ENCODE results near the gene PFAS. TPM values are rescaled to one million over a fixed set of nuclear protein-coding genes. Genes with fewer than 3 reads are reported as not detected.
"Not testable (repeated sequence)": the region's sequence is repeated elsewhere in the genome, so short reads cannot be mapped to it uniquely, and the experiment has no call there.

Gene PFAS
- total RNA-seq, 1 donor from 2014 or later = 14.7 TPM

DNA sequence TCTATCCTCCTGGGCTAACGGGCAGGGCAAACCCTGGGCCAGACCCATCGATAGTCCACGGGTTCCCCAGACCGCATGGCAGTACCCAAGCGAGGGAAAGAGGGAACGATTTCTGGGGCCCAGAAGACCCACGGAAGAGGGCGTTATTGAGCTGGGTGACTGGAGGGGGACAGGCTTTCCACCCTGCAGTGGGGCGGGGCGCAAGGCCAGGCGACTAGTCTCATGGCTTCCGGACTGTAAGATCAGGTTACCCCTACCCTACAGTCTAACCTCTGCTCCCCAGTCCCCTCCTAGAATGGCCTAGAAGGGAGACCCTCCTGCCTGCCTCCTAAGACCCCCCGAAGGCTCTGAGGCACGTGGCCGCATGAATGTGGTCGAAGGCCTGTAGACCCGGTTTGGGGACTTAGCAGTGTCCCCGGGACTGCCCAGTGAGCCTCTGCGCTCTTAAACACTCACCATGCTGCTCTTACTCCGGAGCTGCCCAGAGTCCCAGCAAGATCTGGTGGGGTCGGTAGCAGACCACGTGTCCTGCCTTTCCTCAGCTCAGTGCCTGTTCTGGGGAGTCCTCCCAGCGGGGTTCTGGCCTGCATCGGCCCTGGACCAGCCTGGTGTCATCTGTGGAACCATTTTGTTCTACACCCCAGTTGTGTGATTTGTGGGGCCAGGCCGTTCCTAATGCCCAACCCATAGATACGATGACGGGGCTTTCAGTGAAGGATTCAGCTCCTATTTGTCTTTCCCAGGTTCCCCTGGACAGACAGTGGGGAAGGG, 25.5 kb upstream of the PFAS start:
- intact Hi-C loops (cut with DNase I) = loop anchor here (2.0 kb wide), 1 partner anchor 105 kb away; the partner anchor contains the start of gene ALOXE3
- DNase-seq (ENCODE audit: missing footprints) = peak; percentile 81
- peak; percentile 6 for ATAC-seq

DNA sequence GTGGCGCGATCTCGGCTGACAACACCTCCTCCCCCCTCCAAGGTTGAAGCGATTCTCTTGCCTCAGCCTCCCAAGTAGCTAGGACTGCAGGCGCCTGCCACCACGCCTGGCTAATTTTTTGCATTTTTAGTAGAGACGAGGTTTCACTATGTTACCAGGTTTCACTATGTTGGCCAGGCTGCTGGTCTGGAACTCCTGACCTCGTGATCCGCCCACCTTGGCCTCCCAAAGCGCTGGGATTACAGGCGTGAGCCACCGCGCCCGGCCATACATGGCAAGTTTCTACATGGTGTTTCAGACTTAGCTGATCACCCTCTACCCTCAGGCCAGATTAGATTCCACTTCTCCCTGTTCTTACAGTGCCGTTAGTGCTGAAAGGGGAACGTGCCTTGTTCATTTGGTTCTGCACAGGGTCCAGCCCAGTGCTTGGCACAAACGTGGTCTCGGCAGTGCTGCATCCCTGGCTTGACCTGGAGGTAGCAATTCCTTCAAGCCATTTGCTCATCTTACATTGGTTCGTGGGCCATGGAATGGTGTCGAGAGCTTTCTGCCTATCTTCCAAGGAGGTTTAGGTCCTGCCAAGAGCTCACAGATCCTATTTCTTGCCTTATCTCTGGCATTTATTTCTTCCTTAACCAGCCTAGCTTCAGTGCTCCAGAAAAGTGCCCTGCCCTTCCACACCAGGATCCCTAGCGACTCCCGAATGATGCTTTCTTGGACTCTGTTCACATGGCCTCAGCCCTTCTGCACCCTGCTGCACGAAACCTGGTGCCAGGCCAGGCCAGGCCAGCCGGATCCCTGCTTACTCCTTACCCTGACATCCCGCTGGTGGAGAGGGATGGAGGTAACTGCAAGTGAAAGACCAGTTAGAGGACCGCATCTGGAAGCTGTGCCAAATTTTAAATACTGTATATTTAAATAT, 23.9 kb upstream of the PFAS start:
- ATAC-seq (no peak), DNase-seq (ENCODE audit: missing footprints) (no peak)
- intact Hi-C loops (cut with DNase I) = no loop called here

DNA sequence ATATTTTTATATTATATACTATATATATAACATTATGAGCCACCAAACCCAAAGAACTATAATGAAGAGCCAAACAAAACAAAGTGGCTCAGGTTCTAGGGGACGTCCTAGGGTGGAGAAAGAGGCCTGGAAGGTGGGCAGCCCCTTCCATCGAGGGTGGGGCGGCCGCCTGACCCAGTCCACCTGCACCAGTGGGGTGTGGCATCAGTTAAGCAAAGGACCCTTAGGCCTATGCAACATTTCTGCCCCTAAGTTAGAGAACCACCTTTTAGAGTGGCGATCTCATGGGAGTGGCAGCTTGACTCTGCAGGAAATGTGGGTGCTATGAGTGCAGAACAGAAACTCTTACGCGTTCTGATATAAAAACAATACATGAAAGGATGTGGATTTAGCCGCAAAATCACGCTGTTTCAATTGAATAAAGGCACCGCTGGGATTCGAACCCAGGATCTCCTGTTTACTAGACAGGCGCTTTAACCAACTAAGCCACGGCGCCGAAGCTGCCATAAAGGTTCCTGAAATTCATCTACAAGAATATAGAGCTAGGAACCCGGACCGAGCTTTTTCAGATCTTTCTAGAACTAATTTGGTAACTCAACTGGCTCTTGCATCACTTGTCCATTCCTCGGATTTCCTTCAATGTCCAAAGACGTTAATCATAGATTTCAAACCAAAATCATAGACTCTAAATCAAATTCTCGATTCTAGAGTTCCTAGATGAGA, 23.1 kb upstream of the PFAS start:
- intact Hi-C loops (cut with DNase I) = no loop called here

DNA sequence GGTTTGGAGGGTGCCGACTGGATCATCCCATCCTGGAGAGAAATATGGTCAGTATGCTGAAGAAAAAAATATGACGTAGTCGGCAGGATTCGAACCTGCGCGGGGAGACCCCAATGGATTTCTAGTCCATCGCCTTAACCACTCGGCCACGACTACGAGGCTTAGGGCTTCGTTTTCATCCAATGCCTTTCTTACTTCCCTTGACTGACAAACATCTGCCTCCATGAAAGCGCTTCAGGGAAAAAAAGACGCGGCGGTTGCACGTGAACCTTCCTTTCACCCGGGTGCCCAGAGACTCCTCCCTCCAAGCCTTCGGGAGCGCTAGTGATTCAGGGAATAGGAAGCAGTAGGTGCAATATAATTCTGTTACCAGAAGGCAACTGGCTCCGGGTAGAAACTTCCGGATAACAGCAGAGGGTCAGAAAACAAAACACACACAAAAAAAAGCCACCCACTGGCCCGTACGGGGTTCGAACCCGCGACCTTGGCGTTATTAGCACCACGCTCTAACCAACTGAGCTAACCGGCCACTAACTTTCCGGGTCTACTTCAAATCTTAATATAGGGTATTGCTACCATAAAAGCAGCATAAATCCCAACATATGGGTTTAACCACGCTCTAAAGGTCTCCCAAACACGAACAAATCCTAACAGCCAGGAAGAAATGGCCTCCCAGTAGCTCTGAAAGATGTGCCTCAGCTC, 22.4 kb upstream of the PFAS start:
- ATAC-seq (peak; percentile 8), DNase-seq (ENCODE audit: missing footprints) (peak; percentile 76)
- intact Hi-C loops (cut with DNase I) = no loop called here

More for the DNA sequence above, 23.1 kb upstream of the PFAS start:
- DNase-seq (ENCODE audit: missing footprints) (no peak), ATAC-seq (no peak)

DNA sequence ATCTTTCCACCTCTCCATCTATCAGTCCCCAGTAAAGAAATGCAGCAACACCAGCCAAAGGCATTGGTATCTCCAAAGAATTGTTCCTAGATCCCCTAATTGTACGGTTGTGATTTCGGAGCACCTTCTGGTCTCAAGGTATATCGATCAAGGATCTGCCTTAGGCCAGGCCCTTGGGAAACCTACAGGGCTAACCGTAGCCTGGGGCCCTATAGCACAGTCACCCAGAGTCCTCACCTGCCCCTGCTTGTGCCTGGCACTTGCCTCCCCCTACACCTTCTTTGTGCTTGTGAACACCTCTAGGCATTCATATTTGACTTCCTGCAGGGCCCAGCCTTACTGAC, 21.9 kb upstream of the PFAS start:
- no peak for ATAC-seq
- no peak for DNase-seq (ENCODE audit: missing footprints)
- intact Hi-C loops (cut with DNase I) = no loop called here

DNA sequence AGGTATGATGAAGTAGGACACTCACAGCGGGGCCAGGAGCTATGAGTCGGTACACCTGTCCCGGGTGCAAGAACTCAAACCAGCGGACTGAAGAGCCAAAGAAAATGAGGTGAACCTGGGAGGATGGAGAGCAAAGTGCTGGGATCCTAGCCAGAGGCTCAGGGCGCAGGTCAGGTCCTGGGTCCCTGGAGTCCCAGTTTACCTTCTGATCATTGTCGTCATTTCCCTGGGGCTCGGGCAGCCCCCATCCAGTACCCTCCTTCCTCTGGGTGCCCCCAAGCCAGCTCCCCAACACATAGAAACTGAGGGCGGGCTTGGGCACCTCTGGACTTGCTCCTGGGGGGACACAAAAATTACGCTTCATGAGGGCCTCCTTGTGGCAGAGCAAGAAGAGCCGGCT, 17.4 kb upstream of the PFAS start:
- intact Hi-C loops (cut with DNase I) = no loop called here
- ATAC-seq = no peak
- DNase-seq (ENCODE audit: missing footprints) = no peak

DNA sequence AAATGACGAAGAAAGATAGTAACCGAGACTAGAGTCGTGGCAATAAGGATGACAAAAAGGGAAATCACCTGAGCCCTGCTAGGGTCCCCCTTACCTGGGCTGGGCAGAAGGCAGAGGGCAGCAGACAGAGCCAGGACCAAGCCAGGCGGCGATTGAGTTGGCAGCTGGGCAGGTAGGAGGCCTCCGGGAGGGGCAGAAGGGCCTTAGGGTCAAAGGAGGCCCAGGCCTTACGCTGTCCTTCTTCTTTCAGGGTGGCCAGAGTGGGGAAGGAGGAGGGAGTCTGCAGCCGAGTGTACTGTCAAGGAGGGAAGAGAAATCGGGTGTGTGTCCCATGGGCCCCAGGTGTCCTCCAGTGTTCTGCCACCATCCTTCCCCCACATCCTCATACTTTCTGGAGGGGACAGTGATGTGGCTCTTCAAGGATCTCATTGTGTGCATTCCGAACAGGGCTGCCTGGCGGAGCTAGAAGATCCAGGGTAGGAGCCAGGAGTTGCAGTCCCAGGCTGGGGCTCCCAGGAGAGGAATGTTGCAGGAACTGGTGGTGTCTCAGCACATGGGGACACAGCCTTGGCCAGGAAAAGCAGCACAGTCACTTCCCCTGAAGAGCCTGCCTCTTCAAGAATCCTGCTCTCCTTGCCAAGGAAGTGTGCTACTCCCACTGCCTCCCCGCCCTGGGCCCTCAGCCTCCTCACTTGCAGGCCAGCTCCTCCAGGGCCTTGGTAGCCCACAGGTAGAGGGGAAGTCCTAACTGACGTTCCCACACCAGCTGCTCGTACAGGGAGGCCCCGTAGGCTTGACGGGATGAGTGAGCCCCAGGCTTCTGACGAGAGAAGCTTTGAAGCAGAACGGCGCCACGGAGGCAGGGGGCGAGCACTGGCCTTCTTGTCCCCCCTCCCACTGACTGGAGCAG, 14.5 kb upstream of the PFAS start:
- intact Hi-C loops (cut with DNase I) = no loop called here
- DNase-seq (ENCODE audit: missing footprints) (no peak), ATAC-seq (no peak)

DNA sequence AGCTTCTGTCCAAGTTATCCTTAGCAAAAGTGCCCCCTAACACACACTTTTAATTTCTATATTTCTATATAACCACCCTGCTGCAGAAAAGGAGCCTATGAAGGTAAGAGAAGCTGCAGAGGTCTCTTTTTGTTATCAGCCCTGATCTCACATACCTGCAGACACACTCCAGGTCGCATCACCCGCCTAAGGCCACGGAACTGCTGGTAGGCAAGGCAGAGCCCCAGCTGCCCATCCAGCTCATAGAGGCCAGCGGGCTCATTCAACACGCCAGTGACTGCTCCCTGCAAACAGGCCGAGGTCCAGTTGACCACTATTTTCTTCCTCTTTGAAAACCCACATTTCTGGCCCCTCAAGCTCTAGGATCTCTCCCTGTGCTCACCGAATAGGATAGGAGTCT, 13.4 kb upstream of the PFAS start:
- intact Hi-C loops (cut with DNase I) = no loop called here
- ATAC-seq (no peak), DNase-seq (ENCODE audit: missing footprints) (no peak)

DNA sequence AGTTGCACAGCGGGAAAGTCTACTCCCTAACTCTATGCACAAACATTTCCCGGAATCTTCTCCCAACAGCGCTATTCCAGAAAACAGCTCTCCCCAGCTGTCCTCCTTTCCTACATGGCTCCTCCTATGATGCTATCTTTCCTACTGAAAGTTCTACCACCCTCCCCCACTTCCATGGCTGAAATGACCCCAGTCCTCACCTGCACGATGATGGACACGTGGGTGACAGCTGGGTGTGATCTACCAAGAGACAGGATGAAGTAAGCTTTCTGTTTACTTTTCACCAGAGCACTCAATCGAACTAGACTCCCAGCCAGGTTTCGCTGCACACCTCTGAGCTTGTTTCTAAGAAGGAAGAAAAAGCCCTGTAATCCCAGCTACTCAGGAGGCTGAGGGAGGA, 11.9 kb upstream of the PFAS start:
- DNase-seq (ENCODE audit: missing footprints) (no peak), ATAC-seq (no peak)
- intact Hi-C loops (cut with DNase I) = no loop called here

DNA sequence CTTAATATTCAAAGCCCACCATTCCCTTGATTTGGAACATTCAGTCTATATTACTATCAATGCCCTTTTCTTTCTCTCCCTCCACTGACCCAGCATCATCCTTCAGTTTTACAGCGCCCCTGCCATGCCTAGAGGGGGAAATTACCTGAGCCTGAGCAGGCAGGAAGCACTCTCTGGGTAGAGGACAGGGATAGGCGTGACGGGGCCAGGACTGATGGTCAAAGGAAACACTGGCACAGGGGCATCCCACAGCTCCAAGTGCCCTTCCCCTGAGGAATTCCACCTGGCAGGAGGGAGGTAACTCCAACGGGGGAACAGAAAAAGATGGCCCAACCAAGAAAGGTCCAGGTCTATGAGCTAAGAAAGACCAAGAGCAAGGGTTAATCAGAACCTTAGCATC, 11.2 kb upstream of the PFAS start:
- ATAC-seq = no peak
- intact Hi-C loops (cut with DNase I) = no loop called here

DNA sequence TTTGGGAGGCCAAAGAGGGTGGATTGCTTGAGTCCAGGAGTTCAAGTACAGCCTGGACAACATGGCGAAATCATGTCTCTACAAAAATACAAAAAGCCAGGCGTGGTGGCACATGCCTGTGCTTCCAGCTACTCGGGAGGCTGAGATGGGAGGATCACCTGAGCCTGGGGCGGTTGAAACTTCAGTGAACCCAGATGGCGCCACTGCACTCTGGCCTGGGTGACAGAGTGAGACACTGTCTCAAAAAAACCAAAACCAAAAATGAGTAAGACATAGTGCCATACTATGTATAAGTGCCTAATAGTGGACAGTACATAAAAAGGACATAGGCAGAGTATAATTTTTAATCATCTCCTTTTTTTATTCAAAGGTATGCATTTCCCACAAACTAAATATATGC, 5.3 kb upstream of the PFAS start:
- intact Hi-C loops (cut with DNase I) = no loop called here
- no peak for ATAC-seq
- no peak for DNase-seq (ENCODE audit: missing footprints)

More for the DNA sequence above, 11.2 kb upstream of the PFAS start:
- no peak for DNase-seq (ENCODE audit: missing footprints)

DNA sequence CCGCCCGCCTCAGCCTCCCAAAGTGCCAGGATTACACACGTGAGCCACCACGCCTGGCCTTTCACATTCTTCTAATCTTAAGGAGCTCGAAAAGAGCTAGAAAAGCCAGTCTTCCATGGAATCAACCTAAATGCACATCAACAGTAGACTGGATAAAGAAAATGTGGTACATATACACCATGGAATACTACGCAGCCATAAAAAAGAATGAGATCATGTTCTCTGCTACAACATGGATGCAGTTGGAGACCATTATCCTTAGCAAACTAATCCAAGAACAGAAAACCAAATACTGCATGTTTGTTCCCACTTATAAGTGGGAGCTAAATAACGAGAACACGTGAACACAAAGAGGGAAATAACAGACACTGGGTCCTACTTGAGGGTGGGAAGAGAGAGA, 4.3 kb upstream of the PFAS start:
- ATAC-seq (no peak), DNase-seq (ENCODE audit: missing footprints) (no peak)
- intact Hi-C loops (cut with DNase I) = loop anchor here (5.0 kb wide), 1 partner anchor 402 kb away; no protein-coding TSS in a partner anchor

DNA sequence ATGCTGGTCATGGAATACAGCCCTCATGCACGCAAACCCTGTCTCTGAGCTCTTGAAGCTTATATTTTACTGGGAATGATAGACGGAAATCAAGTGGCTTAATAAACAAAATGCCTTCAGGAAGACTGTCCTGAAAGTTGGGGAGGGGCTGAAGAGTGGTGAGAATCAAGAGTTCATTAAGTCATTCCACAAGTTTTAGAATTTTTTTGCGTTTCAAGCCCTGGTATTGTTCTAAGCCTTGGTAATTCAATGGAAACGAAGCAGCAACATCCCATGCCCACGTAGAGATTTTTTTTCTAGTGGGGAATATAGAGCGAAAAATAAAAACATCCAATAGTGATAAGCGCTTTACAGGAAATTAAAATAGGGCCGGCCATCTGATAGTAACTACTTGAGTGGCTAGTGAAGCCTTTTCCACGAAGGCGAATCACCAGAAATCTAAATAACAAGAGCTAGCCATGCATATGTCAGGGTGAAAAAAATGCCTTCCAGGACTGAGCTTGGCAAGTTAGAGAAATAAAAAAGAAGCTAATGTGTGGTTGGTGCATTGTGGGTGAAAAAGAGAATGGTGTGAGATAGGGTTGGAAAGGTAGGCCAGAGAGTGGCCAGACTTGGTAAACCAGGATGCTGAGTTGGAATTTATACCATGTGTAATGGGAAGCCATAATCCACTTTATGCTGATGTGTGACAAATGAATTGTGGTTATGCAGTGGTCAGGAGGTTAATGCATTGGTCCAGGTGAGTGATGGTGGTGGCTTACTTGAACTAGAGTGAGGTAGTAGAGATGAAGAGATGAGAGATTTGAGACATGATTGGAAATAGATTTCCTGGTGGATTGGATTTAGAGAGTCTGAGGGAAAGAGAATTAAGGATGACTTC, 772 bp downstream of the PFAS start:
- DNase-seq (ENCODE audit: missing footprints) (no peak), ATAC-seq (no peak)
- intact Hi-C loops (cut with DNase I) = loop anchor here (1.0 to 5.0 kb wide), 3 partner anchors 28 to 408 kb away; partner anchors contain the start of gene RANGRF

DNA sequence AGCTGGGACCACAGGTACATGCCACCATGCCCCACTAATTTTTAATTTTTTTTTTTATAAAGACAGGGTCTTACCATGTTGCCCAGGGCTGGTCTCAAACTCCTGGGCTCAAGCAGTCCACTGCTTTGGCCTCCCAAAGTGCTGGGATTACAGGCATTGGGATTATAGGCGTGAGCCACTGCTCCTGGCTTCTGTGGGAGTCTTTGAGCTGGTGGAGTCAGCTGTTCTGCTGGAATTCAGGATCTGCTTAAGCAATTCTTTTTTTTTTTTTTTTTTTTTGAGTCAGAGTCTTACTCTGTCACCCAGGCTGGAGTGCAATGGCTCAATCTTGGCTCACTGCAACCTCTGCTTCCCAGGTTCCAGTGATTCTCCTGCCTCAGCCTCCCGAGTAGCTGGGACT, 2.3 kb downstream of the PFAS start:
- DNase-seq (ENCODE audit: missing footprints); ATAC-seq; intact Hi-C loops (cut with DNase I): not testable (repeated sequence)

DNA sequence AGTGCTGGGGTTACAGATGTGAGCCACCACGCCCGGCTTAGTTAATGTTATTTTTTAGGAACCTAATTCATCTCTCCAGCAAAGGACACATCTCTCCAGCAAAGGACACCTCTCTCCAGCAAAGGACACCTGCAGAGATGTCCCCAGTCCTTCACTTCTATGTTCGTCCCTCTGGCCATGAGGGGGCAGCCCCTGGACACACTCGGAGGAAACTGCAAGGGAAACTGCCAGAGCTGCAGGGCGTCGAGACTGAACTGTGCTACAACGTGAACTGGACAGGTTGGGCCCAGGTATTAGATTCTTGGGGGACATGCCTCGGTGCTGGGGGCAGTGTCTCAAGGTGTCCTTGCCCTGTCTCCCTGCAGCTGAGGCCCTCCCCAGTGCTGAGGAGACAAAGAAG, 4.7 kb downstream of the PFAS start:
- intact Hi-C loops (cut with DNase I) = no loop called here
- ATAC-seq (no peak), DNase-seq (ENCODE audit: missing footprints) (no peak)

DNA sequence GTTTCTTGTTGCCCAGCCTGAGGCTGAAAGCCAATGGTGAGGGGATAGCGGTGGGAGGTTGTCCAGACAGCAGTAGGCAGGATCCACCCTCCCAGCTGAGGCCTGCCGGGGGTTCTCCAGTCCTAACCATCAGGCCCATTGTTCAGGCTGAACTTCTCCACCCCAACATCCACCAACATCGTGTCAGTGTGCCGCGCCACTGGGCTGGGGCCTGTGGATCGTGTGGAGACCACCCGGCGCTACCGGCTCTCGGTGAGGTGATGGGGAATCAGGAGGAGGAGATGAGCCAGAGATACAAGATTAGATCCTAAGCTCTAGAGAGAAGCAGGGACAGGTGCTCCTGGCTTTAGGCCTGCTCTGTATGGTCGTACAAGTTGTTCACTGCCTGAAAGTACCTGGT, 5.8 kb downstream of the PFAS start:
- intact Hi-C loops (cut with DNase I) = no loop called here
- DNase-seq (ENCODE audit: missing footprints) = no peak
- ATAC-seq = no peak

DNA sequence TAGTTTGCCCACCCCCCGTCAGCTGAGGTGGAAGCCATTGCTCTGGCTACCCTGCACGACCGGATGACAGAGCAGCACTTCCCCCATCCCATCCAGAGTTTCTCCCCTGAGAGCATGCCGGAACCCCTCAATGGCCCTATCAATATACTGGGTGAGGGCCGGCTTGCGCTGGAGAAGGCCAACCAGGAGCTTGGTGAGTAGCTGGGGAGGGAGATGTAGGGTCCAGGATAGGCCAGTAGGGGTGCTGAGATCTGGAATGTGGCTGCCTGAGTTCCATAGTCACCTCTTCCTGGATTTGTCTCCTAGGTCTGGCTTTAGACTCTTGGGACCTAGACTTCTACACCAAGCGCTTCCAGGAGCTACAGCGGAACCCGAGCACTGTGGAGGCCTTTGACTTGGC, 6.4 kb downstream of the PFAS start:
- DNase-seq (ENCODE audit: missing footprints) (no peak), ATAC-seq (no peak)
- intact Hi-C loops (cut with DNase I) = no loop called here
